Kidney epithelial cell (primary cell): Measurements from ENCODE around the gene ACTL6B. TPM values are rescaled to one million over a fixed set of nuclear protein-coding genes. Genes with fewer than 3 reads are reported as not detected.
A peak's percentile ranks its signal among the peaks of the same experiment; 100 is the strongest.
"Not testable (repeated sequence)": the region's sequence is repeated elsewhere in the genome, so short reads cannot be mapped to it uniquely, and the experiment has no call there.

ENCODE experiments used
- DNase-seq: peaks from one replicate; pipeline ENCODE4 v3.0.0-alpha.2; 2010; ENCODE audit warnings: low read depth
- H3K27me3 ChIP-seq: 2 replicates; pipeline ENCODE4 v1.6.0; 2011; ENCODE audit warnings: low read length; ENCODE audit not compliant: control insufficient read depth, insufficient read depth
- H3K36me3 ChIP-seq: 2 replicates; pipeline ENCODE4 v1.5.1; 2011; ENCODE audit warnings: low read length; ENCODE audit not compliant: control insufficient read depth, insufficient read depth
- H3K4me3 ChIP-seq: 2 replicates; pipeline ENCODE4 v1.5.1; 2011; ENCODE audit warnings: low read depth, mild to moderate bottlenecking, control low read depth, low read length
- total RNA-seq: library from RNA; depleted of rRNA; stranded (reverse); fragments of >200 nt; gene quantifications from 2 replicates; pipeline ENCODE4 v1.2.3, GENCODE V29; 2015
- TF ChIP-seq, protein P1 (sequence below): IDR thresholded peaks from 2 replicates; pipeline ENCODE4 v1.5.1; 2011; ENCODE audit warnings: mild to moderate bottlenecking, moderate library complexity, low read length, control low read depth, inconsistent platforms; ENCODE audit not compliant: insufficient read depth, poor library complexity, severe bottlenecking

ACTL6B gene
- not detected in 2 replicates for total RNA-seq

DNA sequence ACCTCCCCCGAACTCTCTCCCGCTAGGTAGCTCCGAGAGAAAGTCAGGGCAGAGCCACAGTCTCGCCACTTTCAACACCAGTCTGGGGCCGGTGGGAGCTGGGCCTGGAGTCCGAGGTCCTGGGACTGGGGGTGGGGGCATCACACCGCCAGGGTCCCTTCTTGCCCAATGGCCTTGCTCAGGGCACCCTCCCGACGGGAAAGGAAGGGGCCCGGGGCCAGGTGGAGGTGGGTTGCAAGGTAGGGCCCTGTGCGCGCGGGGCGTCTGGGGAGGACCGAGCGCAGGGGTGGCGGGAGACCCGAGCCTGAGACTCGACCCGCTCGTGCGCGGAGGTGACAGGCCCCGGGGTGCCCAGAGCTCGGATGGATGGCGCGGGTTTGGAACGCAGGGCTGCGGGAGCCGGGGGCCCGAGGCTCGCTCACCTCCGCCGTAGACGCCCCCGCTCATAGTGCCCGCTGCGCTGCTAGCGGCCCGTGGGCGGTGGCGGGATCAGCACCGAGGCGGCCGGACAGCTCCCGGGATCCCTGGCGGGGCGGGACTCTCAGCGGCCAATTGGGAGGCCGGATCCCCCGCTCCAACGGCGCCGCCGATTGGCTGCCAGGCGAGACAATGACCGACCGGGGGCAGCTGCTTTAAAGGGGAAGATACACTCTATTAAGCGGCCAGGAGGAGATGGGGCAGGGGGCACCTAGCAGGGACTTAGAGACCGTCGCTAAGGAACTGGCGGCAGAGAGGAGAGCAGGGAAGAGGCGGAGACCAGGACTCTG is at the start of gene ACTL6B:
Gene ACTL6B (minus strand): TSS at position 541 of the 767 bp plus-strand sequence. CDS start 94 bp downstream, at position 447.
- TF ChIP-seq, protein P1, sequence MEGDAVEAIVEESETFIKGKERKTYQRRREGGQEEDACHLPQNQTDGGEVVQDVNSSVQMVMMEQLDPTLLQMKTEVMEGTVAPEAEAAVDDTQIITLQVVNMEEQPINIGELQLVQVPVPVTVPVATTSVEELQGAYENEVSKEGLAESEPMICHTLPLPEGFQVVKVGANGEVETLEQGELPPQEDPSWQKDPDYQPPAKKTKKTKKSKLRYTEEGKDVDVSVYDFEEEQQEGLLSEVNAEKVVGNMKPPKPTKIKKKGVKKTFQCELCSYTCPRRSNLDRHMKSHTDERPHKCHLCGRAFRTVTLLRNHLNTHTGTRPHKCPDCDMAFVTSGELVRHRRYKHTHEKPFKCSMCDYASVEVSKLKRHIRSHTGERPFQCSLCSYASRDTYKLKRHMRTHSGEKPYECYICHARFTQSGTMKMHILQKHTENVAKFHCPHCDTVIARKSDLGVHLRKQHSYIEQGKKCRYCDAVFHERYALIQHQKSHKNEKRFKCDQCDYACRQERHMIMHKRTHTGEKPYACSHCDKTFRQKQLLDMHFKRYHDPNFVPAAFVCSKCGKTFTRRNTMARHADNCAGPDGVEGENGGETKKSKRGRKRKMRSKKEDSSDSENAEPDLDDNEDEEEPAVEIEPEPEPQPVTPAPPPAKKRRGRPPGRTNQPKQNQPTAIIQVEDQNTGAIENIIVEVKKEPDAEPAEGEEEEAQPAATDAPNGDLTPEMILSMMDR = no peak
- no peak for DNase-seq
- no peak within 1 kb of the TSS for H3K4me3 ChIP-seq

DNA sequence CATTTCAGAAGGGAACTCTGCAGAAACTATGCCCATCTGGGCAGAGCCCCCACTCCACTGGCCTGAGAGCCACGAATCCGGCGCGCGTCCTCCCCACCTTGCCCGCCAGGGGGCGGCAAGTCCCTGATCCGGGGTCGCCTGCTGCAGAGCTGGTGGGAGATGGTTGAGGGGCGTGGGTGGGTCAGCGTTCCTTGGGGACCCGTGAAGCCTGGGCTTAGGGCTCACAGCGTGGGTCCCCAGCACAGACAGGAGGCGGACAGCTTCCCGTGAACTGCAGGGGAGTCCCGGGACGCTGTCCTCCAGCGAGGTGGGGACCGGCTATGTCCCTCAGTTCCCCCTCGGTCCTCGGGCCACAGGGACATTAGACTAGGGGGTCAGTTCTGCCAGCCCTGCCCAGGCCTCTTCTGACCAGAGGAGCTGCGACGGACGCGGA is 49.1 kb upstream of the ACTL6B start:
- TF ChIP-seq, protein P1 = peak; percentile 96
- DNase-seq = no peak
- peaks cover 3% of the 10 kb centered on the region for H3K27me3 ChIP-seq
- H3K4me3 ChIP-seq = peak overlapping the region; percentile 94
- H3K36me3 ChIP-seq = no peaks in the 10 kb centered on the region

More for the DNA sequence above, at the start of gene ACTL6B:
- Histone ChIP-seq H3K27me3 (peaks cover 28% of the 10 kb centered on the region), H3K36me3 (no peaks in the 10 kb centered on the region)

DNA sequence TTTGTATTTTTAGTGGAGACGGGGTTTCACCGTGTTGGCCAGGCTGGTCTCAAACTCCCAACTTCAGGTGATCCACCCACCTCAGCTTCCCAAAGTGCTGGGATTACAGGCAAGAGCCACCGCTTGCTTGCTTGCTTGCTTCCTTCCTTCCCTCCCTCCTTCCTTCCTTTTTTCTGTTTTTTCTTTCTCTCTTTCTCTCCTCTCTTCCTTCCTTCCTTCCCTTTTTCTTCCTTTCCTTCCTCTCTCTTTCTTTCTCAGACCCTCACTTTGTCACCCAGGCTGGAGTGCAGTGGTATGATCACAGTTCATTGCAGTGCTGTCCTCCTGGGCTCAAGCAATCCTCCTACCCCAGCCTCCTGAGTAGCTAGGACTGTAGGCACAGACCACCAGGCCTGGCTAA is 44.8 kb upstream of the ACTL6B start:
- not testable (repeated sequence) for H3K27me3 ChIP-seq, H3K4me3 ChIP-seq, DNase-seq, H3K36me3 ChIP-seq

DNA sequence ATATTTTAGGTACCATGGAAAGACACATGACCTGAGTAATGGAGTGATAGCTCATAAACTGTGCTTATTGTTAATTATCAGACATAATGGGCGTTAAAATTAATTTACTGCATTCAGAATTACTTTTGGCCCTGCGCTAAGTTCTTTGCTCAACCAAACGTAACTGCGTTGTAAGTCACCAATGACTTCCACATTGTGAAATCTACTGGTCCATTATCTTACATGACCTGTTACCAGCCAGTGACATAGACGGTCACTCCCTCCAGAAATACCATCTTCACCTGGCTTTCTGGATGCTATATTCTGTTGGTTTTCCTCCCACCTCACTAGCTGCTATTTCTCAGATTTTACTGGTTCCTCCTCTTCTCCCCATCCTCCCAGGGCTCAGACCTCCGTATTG is 42.8 kb upstream of the ACTL6B start:
- Histone ChIP-seq H3K27me3 (peaks cover 5% of the 10 kb centered on the region), H3K4me3 (no peak overlapping the region), H3K36me3 (no peaks in the 10 kb centered on the region)
- TF ChIP-seq, protein P1 = no peak
- DNase-seq = no peak

DNA sequence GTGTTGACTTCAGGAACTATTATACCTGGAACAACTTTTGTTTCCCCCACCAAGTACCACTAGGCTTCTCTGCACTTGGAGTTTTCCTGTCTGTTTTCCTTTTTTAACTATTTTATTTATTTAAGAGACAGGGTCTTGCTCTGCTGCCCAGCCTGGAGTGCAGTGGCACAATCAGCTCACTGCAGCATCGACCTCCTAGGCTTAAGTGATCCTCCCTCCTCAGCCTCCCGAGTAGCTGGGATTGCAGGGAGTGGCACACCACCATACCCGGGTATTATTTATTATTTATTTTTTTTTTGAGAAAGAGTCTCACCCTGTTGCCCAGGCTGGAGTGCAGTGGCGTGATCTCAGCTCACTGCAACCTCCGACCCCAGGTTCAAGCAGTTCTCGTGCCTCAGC is 39.9 kb upstream of the ACTL6B start:
- TF ChIP-seq, protein P1 = no peak
- Histone ChIP-seq H3K36me3 (no peaks in the 10 kb centered on the region), H3K4me3 (no peak overlapping the region), H3K27me3 (peaks cover 4% of the 10 kb centered on the region)
- no peak for DNase-seq

DNA sequence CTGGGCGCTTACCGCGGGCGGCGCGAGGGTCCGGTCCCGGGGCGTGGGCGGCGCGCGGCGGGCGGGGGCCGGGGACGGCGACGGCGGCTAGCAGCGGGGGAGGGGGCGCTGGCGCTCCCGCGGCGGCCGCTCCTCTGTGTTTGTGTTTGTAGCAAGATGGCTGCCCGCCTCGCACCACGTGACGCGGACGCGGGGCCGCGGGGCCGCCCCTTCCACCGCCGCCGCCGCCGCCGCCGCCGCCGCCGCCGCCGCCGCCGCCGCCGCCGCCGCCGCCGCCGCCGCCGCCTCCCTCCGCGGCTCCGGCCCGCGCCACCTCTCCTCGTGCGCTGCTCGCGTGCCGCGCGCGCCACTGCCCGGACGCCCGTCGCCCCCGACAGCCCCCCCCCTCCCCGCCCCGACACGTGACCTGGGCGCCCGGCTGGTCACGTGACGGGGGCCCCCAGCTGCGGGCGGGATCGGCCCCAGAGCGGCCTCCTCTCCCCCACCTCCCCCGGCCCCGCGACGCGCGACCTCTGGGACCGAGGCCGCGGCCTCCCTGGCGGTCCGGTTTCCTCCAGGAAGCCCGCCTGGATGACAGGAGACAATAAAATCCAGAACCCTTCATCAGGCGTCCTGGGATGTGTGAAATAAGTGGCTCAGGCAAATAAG is 38.0 kb upstream of the ACTL6B start, which contains the start of gene GIGYF1:
Gene GIGYF1 (minus strand): TSS at position 153 of the 648 bp plus-strand sequence. CDS start 6,012 bp downstream, outside the sequence.
- H3K4me3 ChIP-seq = peak within 1 kb of the TSS; percentile 77
- H3K27me3 ChIP-seq = no peaks in the 10 kb centered on the region
- TF ChIP-seq, protein P1 = no peak
- no peaks in the 10 kb centered on the region for H3K36me3 ChIP-seq
- DNase-seq = no peak
